Pancreas (tissue), 10 donors: ENCODE measurements around the gene IDE. TPM values are rescaled to one million over a fixed set of nuclear protein-coding genes. Genes with fewer than 3 reads are reported as not detected.

Source experiments
- ATAC-seq, 4 donors: fragments of 200-7000 bp; cut with Tn5 transposase; one replicate each; pipeline versions ENCODE4 v1.8.0 to v1.9.1; 2020; ENCODE audit warnings: mild to moderate bottlenecking in 4 of 4, moderate library complexity in 4 of 4
- DNase-seq, 6 donors: peaks; one replicate each; pipeline ENCODE4 v3.0.0-alpha.2; 2020
- FAIRE-seq: peaks from 2 replicates; lab custom pipeline; 2012; peaks lifted over from hg19 to GRCh38; lab: Jason Lieb, UNC
- H3K27ac ChIP-seq, 4 donors: fragments of 200-600 bp; sonication (generic); 1 replicate in 3 of 4; 2 replicates in 1 of 4; pipeline versions ENCODE4 v1.5.0 to v1.8.0; 2020
- H3K27me3 ChIP-seq, 4 donors: fragments of 200-600 bp; one replicate each; pipeline ENCODE4 v1.8.0; 2021
- H3K36me3 ChIP-seq, 3 donors: fragments of 200-600 bp; sonication (generic) in 1 of 3; one replicate each; pipeline versions ENCODE4 v1.5.0 to v1.8.0; 2020 to 2021
- H3K4me1 ChIP-seq, 3 donors: fragments of 200-600 bp; one replicate each; pipeline ENCODE4 v1.8.0; 2021
- H3K4me3 ChIP-seq, 4 donors: fragments of 200-600 bp; sonication (generic) in 2 of 4; one replicate each; pipeline versions ENCODE4 v1.5.0 to v1.8.0; 2020 to 2021
- H3K9me3 ChIP-seq, 4 donors: fragments of 200-600 bp; one replicate each; pipeline ENCODE4 v1.8.0; 2021
- WGBS, 2 donors: extraction: QIAGEN DNeasy Blood & Tissue Kit; methylation state at CpG; one replicate each; pipeline ENCODE4 v1.1.7; 2013; 5-methylcytosine and 5-hydroxymethylcytosine counted together
- intact Hi-C, 3 donors: fragments of 100-400 bp; cut with DNase I; formaldehyde crosslinking; loops; one replicate each; pipeline versions ENCODE4 v1.11.1 to v1.14.2; 2022
- polyA plus RNA-seq, 2 donors: library from polyadenylated mRNA; stranded (reverse); fragments of 200-250 nt; gene quantifications; one replicate each; pipeline ENCODE4 v1.2.3, GENCODE V29; 2013
- total RNA-seq, 6 donors: library from RNA; stranded (reverse); fragmentation: NEBNext Ultra II Directional in 4 of 6; extraction: Animal tissue kit (Norgen Biotek cat#: 25700) in 4 of 6; gene quantifications; one replicate each; pipeline versions ENCODE4 v1.2.1 to v1.2.4, GENCODE V29; 2021 to 2023
- TF ChIP-seq, protein P1 (sequence below), 4 donors: fragments of 200-600 bp; sonication (generic) in 3 of 4; IDR thresholded peaks; one replicate each; pipeline versions ENCODE4 v1.5.0 to v1.8.0; 2021; ENCODE audit warnings: antibody characterized with exemption in 4 of 4
- donor health status: healthy with polysubstance abuse.
- donor health status: DM: no; HTN: no; CAD: no; lungs with moderate emphysema.
- donor health status: DM: no; HTN: no; CAD: no.
- donor health status: control.
- donor health status: control.
- donor health status: Bipolar disorder and iron deficiency.
- donor health status: DM: yes; HTN: yes; CAD: no.
- donor health status: DM: no; HTN: no; CAD: no.
- donor health status: DM: no; HTN: no; CAD: no.
- donor health status: DM: yes; HTN: yes; CAD: no.

IDE gene
- total and polyA plus RNA-seq, 8 donors, result 8.2 to 30.3 (median 20.3) TPM

DNA sequence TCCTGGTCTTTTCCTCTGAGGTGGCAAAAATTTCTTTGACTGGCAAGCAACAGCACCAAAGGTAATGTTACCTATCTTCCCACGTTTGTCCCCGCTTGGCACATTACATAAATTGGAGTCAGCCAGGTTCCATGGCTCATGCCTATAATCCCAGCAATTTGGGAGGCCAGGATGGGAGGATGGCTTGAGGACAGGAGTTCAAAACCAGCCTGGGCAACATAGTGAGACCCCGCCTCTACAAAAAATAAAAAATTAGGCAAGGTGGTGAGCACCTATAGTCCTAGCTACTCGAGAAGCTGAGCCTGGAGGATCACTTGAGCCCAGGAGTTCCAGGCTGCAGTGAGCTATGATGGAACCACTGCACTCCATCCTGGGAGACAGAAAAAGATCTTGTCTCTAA is 139.5 kb downstream of the IDE start:
- no peaks in the 10 kb centered on the region for H3K9me3 ChIP-seq
- WGBS, 2 donors, result 85 to 93% methylated on average over 4 of the region's 4 CpGs
- FAIRE-seq (no peak), DNase-seq (no peak), ATAC-seq (no peak)
- intact Hi-C loops, result loop anchor here in 2 of 3 donors (10.0 kb wide), 2 partner anchors 350 to 360 kb away; no protein-coding TSS in a partner anchor
- H3K27ac ChIP-seq, result no peak overlapping the region
- no peaks in the 10 kb centered on the region for H3K27me3 ChIP-seq
- TF ChIP-seq, protein P1, sequence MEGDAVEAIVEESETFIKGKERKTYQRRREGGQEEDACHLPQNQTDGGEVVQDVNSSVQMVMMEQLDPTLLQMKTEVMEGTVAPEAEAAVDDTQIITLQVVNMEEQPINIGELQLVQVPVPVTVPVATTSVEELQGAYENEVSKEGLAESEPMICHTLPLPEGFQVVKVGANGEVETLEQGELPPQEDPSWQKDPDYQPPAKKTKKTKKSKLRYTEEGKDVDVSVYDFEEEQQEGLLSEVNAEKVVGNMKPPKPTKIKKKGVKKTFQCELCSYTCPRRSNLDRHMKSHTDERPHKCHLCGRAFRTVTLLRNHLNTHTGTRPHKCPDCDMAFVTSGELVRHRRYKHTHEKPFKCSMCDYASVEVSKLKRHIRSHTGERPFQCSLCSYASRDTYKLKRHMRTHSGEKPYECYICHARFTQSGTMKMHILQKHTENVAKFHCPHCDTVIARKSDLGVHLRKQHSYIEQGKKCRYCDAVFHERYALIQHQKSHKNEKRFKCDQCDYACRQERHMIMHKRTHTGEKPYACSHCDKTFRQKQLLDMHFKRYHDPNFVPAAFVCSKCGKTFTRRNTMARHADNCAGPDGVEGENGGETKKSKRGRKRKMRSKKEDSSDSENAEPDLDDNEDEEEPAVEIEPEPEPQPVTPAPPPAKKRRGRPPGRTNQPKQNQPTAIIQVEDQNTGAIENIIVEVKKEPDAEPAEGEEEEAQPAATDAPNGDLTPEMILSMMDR (IDR thresholded peaks at IDR 0.05), result no peak
- H3K4me1 ChIP-seq, result no peaks in the 10 kb centered on the region
- H3K36me3 ChIP-seq, result no peaks in the 10 kb centered on the region
- H3K4me3 ChIP-seq, result no peak overlapping the region

DNA sequence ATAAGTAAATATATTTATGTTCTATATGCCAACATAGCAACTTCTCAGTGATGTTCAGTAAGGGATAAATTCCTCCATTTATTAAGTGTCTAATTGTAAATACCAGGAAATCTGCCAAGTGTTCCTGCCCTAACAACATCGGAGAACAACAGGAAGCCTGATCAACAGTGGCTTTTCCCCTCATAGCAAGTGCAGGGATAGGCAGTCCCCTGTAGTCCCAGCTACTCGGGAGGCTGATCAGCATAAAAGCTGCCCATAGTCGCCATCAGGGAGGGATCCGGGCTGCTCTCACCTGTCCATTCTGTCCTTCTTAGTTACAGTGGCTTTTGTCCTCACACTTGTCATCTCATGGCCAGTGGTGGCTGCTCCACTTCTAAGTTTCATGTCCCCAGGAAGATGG is 141.3 kb downstream of the IDE start:
- FAIRE-seq (no peak), DNase-seq (no peak)
- intact Hi-C loops, result loop anchor here in 2 of 3 donors (10.0 kb wide), 2 partner anchors 348 to 358 kb away; no protein-coding TSS in a partner anchor

DNA sequence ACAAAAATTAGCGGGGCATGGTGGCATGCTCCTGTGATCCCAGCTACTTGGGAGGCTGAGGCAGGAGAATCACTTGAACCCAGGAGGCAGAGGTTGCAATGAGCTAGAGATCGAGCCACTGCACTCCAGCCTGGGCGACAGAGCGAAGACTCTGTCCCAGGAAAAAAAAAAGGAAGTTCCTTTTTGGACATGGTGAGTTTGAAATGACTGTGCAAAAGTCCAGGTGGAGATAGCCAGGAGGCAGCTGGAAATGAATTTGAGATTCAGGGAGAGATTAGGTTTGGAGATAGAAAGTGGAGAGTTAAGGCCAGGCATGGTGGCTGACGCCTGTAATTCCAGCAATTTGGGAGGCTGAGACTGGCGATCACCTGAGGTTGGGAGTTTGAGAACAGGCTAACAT is 143.8 kb downstream of the IDE start:
- Histone ChIP-seq H3K27me3 (no peaks in the 10 kb centered on the region), H3K36me3 (no peaks in the 10 kb centered on the region), H3K4me1 (no peaks in the 10 kb centered on the region), H3K4me3 (no peak overlapping the region), H3K27ac (no peak overlapping the region), H3K9me3 (no peaks in the 10 kb centered on the region)
- intact Hi-C loops, result loop anchor here in 2 of 3 donors (10.0 kb wide), 2 partner anchors 345 to 355 kb away; no protein-coding TSS in a partner anchor
- FAIRE-seq (no peak), DNase-seq (no peak), ATAC-seq (no peak)
- 92 to 94% methylated on average over 6 of the region's 6 CpGs for WGBS, 2 donors
- TF ChIP-seq, protein P1 (IDR thresholded peaks at IDR 0.05), result no peak

More for the DNA sequence above, 141.3 kb downstream of the IDE start:
- Histone ChIP-seq H3K4me1 (no peaks in the 10 kb centered on the region), H3K9me3 (no peaks in the 10 kb centered on the region), H3K36me3 (no peaks in the 10 kb centered on the region), H3K27ac (no peak overlapping the region), H3K27me3 (no peaks in the 10 kb centered on the region), H3K4me3 (no peak overlapping the region)
- 39 to 45% methylated on average over 4 of the region's 4 CpGs for WGBS, 2 donors
- ATAC-seq, result no peak
- TF ChIP-seq, protein P1 (IDR thresholded peaks at IDR 0.05), result no peak

DNA sequence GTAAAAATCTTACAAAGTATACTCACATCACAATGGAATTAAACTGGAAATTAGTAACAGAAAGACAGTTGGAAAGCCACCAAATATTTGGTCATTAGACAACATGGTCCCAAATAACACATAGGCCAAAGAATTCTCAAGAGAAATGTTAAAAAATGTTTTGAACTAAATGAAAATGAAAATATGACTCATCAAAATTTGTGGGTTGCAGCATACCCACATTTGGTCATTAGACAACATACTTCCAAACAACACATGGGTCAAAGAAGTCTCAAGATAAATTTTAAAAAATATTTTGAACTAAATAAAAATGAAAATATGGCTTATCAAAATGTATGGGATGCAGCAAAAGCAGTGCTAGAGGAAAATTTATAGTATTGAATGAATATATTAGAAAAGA is 152.3 kb downstream of the IDE start:
- DNase-seq (no peak), ATAC-seq (no peak), FAIRE-seq (peak; percentile 75)
- no peaks in the 10 kb centered on the region for H3K36me3 ChIP-seq
- H3K27ac ChIP-seq, result no peak overlapping the region
- TF ChIP-seq, protein P1 (IDR thresholded peaks at IDR 0.05), result no peak
- no peaks in the 10 kb centered on the region for H3K27me3 ChIP-seq
- intact Hi-C loops, result no loop called here
- no peaks in the 10 kb centered on the region for H3K4me1 ChIP-seq
- H3K4me3 ChIP-seq, result no peak overlapping the region
- H3K9me3 ChIP-seq, result no peaks in the 10 kb centered on the region

DNA sequence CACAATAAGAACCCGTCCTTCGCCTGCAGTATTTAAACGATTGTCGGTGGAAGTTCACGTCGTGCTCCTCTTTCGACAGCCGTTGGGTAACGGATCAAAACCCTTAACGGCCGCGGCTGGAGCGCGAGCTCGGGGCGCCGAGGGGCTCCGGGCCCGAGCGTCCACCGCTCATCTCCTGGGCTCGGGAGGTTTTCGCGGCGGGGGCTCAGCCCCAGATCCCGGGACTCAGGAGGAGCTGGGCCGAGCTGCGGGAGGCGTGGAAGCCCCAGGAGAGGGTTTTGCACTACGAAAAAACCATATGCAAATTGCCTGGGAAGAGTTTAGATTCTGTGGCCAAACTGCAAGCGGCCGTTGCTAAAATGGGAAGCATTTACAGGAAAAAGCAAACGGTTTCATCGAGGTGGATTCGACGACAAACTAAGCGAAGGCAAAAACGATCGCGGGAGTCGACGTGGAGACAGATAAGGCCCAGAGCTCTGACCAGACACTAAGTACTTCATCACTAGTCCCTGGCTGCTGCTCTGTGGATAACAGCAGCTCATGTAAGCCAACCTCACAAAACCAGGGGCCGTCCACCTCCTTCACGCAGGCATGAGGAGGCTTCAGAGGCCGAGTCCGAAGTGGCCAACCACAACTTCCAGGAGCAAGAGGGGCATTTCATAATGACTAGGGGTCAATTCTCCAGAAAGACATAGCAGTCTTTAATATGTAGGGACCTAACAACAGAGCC is 153.2 kb downstream of the IDE start:
- intact Hi-C loops, result no loop called here
- ATAC-seq, result peak in 3 of 4 donors; percentile 34 to 58 (median 53)

More for the DNA sequence above, 153.2 kb downstream of the IDE start:
- H3K9me3 ChIP-seq, result no peaks in the 10 kb centered on the region
- H3K27ac ChIP-seq, result no peak overlapping the region
- WGBS, 2 donors, result 9 to 12% methylated on average over 46 of the region's 46 CpGs
- FAIRE-seq (no peak), DNase-seq (peak in 1 of 6 donors; percentile 65)
- TF ChIP-seq, protein P1 (IDR thresholded peaks at IDR 0.05), result no peak
- no peaks in the 10 kb centered on the region for H3K27me3 ChIP-seq
- peak overlapping the region in 3 of 4 donors; percentile 16 to 44 (median 34) for H3K4me3 ChIP-seq
- no peaks in the 10 kb centered on the region for H3K36me3 ChIP-seq
- H3K4me1 ChIP-seq, result no peaks in the 10 kb centered on the region
